Neural progenitor cell (in vitro differentiated cells): ENCODE measurements around the gene ATP11A.

Experiments
- CTCF ChIP-seq: fragments of 200-600 bp; sonication (generic); IDR thresholded peaks from 2 replicates; pipeline ENCODE4 v1.5.1; 2017; ENCODE audit warnings: antibody characterized with exemption, mild to moderate bottlenecking
- EZH2 ChIP-seq: fragments of 200-600 bp; sonication (generic); IDR thresholded peaks from 2 replicates; pipeline ENCODE4 v1.6.1; 2017; ENCODE audit warnings: antibody characterized with exemption, mild to moderate bottlenecking, moderate library complexity

GRCh38 chr13:112674412-112675365 is 15.1 kb upstream of the ATP11A start:
- TF ChIP-seq CTCF = no peak
- no peak for TF ChIP-seq EZH2
